Measurements from ENCODE around the gene HIVEP1.

HIVEP1 gene

DNA sequence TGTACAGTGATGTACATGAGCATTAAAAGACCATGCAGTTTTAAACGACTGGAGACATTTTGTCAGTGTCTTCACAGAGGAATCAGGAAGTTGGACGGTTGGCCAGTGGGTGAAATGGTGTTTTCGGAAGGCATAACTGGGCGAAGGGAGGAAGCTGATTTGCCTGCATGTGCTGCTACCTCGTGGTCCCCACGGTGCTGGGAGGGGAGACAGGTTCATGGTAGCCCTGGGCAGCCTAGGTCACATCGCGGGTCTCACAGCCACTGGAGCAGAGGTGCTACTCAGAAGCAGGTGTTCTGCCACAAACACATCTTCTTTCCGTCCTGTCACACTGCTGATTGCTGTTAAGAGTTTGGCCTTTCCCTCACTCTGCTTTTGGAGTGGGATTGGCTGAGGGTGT is 35.2 kb downstream of the HIVEP1 start:
- no peak overlapping the region for H3K4me3 ChIP-seq (ENCODE audit: low read depth, low read length)
- DNase-seq (ENCODE audit: low read depth) = no peak

DNA sequence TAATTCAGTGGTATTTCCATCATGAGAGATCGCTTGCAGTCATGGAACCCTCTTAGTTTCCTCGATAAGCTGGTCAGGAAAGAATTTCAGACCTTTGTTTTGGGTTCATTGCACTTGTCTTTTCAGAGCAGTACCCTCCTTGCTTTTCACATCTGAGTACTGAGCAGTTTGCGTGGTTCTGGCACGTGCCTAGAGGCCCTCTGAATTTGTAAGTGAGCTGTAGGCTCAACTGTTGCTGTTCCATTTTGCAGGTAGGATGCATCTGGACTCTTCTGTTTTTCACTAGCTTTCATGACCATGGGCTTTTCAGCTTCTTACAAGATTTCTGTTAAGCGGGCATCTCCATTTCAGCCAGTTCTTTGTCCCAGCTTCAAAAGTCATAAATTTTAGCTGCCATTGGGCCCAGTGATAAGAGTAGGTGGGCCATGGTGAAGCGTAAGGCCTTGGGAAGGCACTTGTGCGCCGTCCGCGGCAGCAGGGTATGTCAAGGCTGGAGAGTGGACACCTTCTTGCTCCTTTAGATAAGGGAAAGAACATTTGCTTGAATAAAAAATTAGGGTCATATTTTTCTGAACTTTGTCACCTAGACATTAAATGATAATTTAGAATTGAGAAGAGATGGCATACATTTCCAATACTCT is 35.8 kb downstream of the HIVEP1 start:
- no peak overlapping the region for H3K4me3 ChIP-seq (ENCODE audit: low read depth, low read length)
- TF ChIP-seq CTCF (IDR thresholded peaks at IDR 0.05; ENCODE audit: low read depth, low read length) (no peak), POLR2A (IDR thresholded peaks at IDR 0.05; ENCODE audit: extremely low read depth, insufficient read length) (no peak), MYC (IDR thresholded peaks at IDR 0.05; ENCODE audit: low read depth, low read length) (no peak), MAX (IDR thresholded peaks at IDR 0.05; ENCODE audit: low read depth, low read length) (no peak)
- DNase-seq (ENCODE audit: low read depth) = no peak

More for the DNA sequence above, 35.2 kb downstream of the HIVEP1 start:
- TF ChIP-seq CTCF (IDR thresholded peaks at IDR 0.05; ENCODE audit: low read depth, low read length) (no peak), MAX (IDR thresholded peaks at IDR 0.05; ENCODE audit: low read depth, low read length) (no peak), POLR2A (IDR thresholded peaks at IDR 0.05; ENCODE audit: extremely low read depth, insufficient read length) (no peak), MYC (IDR thresholded peaks at IDR 0.05; ENCODE audit: low read depth, low read length) (no peak)

- H3K4me3 ChIP-seq (ENCODE audit: low read depth, low read length) = no peak overlapping the region
- no peak for TF ChIP-seq MAX (IDR thresholded peaks at IDR 0.05; ENCODE audit: low read depth, low read length)
- no peak for TF ChIP-seq MYC (IDR thresholded peaks at IDR 0.05; ENCODE audit: low read depth, low read length)
- TF ChIP-seq POLR2A (IDR thresholded peaks at IDR 0.05; ENCODE audit: extremely low read depth, insufficient read length) = no peak
- TF ChIP-seq CTCF (IDR thresholded peaks at IDR 0.05; ENCODE audit: low read depth, low read length) = no peak
- no peak for DNase-seq (ENCODE audit: low read depth)
Observed at GRCh38 chr6:12048609-12049008, 36.5 kb downstream of the HIVEP1 start.

DNA sequence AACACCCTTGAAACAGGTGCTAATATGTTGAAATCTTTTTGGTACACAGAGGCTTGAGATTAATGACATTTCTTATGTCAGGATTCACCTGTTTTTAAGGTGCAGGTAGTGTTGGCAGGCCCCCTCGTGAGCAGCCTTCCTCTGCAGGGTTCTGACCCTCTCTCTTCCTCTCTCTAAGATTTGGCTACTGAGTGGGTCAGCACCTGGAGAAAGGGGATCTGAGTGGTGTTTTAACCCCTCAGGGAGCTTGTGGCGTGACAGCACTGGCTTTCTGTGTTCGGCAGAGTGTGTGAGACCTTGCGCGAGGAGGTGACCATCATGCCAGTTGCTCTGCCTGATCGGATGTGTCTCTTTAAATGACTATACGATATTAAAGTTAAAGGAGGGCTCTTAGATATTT is 37.1 kb downstream of the HIVEP1 start:
- H3K4me3 ChIP-seq (ENCODE audit: low read depth, low read length) = no peak overlapping the region
- TF ChIP-seq MYC (IDR thresholded peaks at IDR 0.05; ENCODE audit: low read depth, low read length) (no peak), POLR2A (IDR thresholded peaks at IDR 0.05; ENCODE audit: extremely low read depth, insufficient read length) (no peak), CTCF (IDR thresholded peaks at IDR 0.05; ENCODE audit: low read depth, low read length) (no peak), MAX (IDR thresholded peaks at IDR 0.05; ENCODE audit: low read depth, low read length) (no peak)
- DNase-seq (ENCODE audit: low read depth) = no peak

DNA sequence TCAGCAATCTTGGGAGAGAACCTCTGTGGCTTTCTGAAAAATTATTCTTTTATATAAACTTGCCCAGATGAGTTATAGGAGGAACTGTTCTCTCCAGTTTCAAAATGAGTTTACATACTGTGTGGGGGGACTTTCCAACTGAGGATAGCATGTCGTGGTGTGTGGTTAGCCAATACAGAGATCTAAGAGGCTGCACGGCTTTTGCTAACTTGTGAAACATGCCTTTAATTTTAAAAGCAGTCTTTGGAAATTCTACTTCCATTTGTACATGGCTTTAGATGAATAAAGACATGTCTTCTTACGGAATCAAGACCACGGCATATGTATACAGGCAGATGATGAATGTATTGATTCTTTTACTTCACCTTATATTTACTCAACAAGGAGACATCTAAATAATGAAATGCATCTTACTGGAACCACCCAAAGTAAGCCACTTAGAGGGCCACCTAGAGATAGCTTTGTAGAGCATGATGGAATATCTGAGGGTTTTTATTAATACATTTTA is 39.8 kb downstream of the HIVEP1 start:
- peak; percentile 34; the same call in 1 of the 2 replicates for TF ChIP-seq MAX (IDR thresholded peaks at IDR 0.05; ENCODE audit: low read depth, low read length)
- no peak for TF ChIP-seq MYC (IDR thresholded peaks at IDR 0.05; ENCODE audit: low read depth, low read length)
- no peak overlapping the region for H3K4me3 ChIP-seq (ENCODE audit: low read depth, low read length)
- DNase-seq (ENCODE audit: low read depth) = peak; percentile 86

GRCh38 chr6:12058172-12058961 is 46.3 kb downstream of the HIVEP1 start:
- H3K4me3 ChIP-seq (ENCODE audit: low read depth, low read length) = no peak overlapping the region
- no peak for DNase-seq (ENCODE audit: low read depth)
- no peak for TF ChIP-seq CTCF (IDR thresholded peaks at IDR 0.05; ENCODE audit: low read depth, low read length)
- no peak for TF ChIP-seq MYC (IDR thresholded peaks at IDR 0.05; ENCODE audit: low read depth, low read length)
- TF ChIP-seq MAX (IDR thresholded peaks at IDR 0.05; ENCODE audit: low read depth, low read length) = no peak
- no peak for TF ChIP-seq POLR2A (IDR thresholded peaks at IDR 0.05; ENCODE audit: extremely low read depth, insufficient read length)

Data from NB4 (cell line).